HG03135 (cell line): ENCODE data around the gene SMIM12.

Experiments used
- ATAC-seq: cut with Tn5 transposase; IDR thresholded peaks from one replicate; pipeline ENCODE4 v1.9.1; 2021; ENCODE audit warnings: mild to moderate bottlenecking, moderate library complexity; ENCODE audit not compliant: unreplicated experiment

SMIM12 gene

GRCh38 chr1:34874296-34874952, 14.9 kb upstream of the SMIM12 start:
- ATAC-seq = no peak

DNA sequence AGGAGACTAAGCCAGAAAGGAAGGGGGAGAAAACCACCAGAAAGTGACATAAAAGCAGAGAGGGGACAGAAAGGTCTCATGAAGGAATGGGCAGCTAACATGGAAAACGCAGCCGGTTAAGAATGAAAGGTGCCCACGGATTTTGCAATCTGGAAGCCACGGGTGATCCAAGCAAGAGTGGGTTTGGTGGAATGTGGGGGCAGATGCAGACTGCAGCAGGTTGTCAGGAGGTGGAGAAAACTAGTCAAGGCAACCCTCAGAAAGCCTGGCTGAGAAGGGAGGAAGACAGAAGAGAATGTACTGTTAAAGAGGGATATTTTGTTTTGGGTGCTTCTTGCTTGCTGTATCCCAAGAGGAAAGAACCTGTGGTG, 12.6 kb upstream of the SMIM12 start:
- ATAC-seq = no peak

GRCh38 chr1:34871443-34872132, 12.0 kb upstream of the SMIM12 start:
- ATAC-seq = no peak

GRCh38 chr1:34870395-34870794, 10.8 kb upstream of the SMIM12 start:
- no peak for ATAC-seq

- ATAC-seq = no peak
Observed at GRCh38 chr1:34869760-34870159, 10.2 kb upstream of the SMIM12 start.

DNA sequence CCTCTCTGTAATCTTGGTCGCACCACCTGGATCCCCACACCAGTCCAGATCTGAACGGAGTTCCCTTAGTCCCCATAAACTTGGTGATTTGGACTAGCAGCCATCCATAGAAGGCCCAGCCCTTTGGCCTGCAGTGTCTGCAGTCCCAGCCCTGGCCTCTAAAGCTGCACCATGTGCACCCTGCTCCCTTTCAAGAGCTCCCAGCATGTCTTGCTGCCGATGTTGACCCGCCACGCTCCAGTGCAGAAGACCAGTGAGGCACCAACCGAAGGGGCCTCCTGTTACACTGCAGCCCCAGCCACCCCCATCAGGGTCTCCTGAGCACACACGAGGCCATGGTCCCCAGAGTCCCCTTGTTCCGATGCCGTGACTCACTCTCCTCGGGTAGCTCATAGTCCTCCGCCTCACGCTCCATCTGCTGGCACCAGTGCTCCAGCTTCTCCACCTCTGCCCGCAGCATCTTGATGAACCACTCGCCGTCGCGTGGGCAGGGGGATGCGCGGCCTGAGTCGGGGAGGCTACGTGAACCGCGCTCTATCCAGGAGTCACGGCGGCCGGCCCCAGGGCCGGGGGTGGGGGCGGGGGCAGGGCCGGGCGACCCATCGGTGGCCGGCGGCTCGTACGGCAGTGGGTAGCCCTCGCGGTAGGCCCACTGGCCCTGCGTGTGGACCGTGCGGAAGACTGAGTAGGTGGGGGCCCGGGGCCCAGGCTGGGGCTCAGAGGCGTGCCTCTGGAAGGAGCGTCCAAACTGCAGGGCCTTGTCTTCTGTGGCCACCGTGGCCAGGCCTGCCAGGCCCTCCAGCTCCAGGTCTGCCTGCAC, 8.9 kb upstream of the SMIM12 start:
- ATAC-seq = no peak

GRCh38 chr1:34867415-34867814, 7.9 kb upstream of the SMIM12 start:
- no peak for ATAC-seq

DNA sequence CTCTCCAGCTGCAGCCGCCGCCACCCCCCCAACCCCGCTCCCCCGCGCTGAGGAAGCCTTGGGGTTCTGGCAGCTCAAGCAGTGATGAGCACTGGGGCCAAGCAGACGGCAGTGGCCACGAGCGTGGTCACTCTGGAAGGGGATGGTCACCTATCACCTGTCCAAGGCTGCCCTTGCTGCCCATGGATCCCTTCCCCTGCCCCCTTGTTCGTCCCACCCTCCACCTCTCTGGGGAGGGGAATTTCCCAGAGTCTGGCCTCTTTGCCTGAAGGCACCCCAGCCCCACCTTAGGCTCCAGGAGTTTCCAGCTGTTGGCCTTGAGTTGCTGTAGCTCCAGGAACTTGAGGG, 7.2 kb upstream of the SMIM12 start:
- no peak for ATAC-seq

- no peak for ATAC-seq
Observed at GRCh38 chr1:34865981-34866761, 6.6 kb upstream of the SMIM12 start.

DNA sequence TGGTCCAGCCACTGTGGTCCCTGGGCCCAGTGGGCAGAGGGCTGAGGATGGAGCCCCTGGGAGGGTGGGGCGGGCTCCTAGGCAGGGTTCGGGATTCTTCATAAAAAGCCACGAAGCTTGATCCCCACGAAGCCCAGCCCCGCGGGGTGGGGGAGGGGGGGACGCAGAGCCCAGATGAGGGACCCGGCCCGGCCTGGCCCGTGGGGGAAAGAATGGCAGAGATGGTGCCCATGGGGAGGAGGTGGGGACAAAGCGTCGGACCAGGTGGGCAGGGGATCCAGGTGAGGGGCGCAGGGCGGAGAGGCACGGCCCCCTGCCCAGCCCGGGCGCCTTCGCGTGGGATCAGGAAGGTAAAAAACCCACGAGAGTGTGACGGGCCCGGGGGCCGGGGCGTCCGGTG, 6.0 kb upstream of the SMIM12 start:
- no peak for ATAC-seq

DNA sequence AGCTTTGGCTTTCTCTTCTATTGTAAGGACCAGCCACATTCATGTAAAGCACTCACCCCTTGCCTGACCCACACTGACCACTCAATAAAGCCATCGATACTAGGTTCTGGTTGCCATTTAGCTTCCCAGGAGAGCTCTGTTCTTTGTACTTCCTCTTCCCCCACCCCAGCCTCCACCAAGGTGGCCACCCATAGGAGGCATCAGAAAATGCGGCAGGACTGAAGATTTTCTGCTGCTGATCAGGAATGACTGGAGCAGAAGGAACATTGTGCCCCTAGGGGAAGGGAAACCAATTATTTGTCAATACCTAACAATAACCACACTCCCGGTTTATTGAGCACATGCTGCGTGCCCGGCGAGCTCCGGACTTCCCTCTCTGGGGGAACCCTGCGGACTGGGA, 5.2 kb upstream of the SMIM12 start:
- no peak for ATAC-seq

DNA sequence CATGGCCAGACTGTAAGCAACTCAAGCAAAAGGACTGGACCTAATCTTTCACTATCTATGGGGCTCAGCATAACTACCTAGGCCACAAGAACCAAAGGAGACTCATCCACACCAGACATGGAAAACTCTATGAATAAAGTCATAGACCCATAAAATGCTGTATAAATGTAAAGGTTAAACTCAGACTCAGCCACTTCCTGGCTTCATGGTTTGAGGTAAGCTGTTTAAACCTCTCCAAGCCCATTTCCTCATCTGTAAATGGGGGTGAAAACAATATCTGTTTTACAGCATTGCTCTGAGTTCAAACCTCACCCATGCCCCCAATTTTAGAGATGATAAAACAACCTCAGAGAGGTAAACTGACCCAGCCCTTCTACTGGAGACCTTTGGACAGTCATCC, 4.0 kb upstream of the SMIM12 start:
- ATAC-seq = no peak

- peak; percentile 17 for ATAC-seq
Observed at GRCh38 chr1:34858901-34859445, 576 bp downstream of the SMIM12 start.

GRCh38 chr1:34856697-34857096, 2.9 kb downstream of the SMIM12 start:
- no peak for ATAC-seq

- peak; percentile 91 for ATAC-seq
Observed at GRCh38 chr1:34852677-34853217, 6.8 kb downstream of the SMIM12 start.

GRCh38 chr1:34851431-34852105, 8.0 kb downstream of the SMIM12 start:
- ATAC-seq = no peak

DNA sequence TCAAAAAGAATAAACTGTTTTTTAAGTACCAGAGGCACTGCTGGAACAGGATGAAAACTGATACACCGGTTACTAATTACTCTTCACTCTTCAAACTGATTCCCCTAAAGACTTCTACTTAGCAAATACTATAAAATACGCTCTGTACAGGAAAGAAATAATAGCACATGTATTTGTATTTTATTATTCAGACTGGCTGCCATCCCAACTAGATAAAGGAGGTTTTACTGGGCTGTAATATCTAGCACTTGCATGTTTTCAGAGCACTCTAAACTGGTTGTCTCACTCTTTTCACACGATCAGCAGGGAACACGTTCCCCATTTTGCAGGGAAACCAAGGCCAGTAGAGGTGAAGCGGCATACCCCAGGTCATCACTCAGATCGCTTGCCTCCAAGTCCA, 9.2 kb downstream of the SMIM12 start:
- ATAC-seq = no peak

- no peak for ATAC-seq
Observed at GRCh38 chr1:34847094-34847493, 12.5 kb downstream of the SMIM12 start.

GRCh38 chr1:34846265-34846664, 13.3 kb downstream of the SMIM12 start:
- no peak for ATAC-seq
